HFFc6 (cell line): ENCODE data around the gene TAX1BP1. TPM values are rescaled to one million over a fixed set of nuclear protein-coding genes. Genes with fewer than 3 reads are reported as not detected.
A peak's percentile ranks its signal among the peaks of the same experiment; 100 is the strongest.
"Not testable (repeated sequence)": the region's sequence is repeated elsewhere in the genome, so short reads cannot be mapped to it uniquely, and the experiment has no call there.

ENCODE experiments used
- DNase-seq: peaks from one replicate; pipeline ENCODE4 v3.0.0-alpha.2; 2018
- H3K27ac Mint-ChIP-seq: 2 replicates; pipeline ENCODE4 v1.8.0; 2020; ENCODE audit warnings: mild to moderate bottlenecking, mixed read lengths
- H3K27me3 Mint-ChIP-seq: 2 replicates; pipeline ENCODE4 v1.8.0; 2021; ENCODE audit warnings: mild to moderate bottlenecking, moderate library complexity, mixed read lengths; ENCODE audit not compliant: insufficient read depth
- H3K36me3 Mint-ChIP-seq: 2 replicates; pipeline ENCODE4 v1.8.0; 2021; ENCODE audit warnings: low read depth, mixed read lengths
- H3K4me1 Mint-ChIP-seq: 2 replicates; pipeline ENCODE4 v1.8.0; 2020; ENCODE audit warnings: low read depth, mixed read lengths
- H3K4me3 Mint-ChIP-seq: 2 replicates; pipeline ENCODE4 v1.8.0; 2020; ENCODE audit warnings: mild to moderate bottlenecking, moderate library complexity, mixed read lengths
- H3K9me3 Mint-ChIP-seq: 2 replicates; pipeline ENCODE4 v1.8.0; 2020; ENCODE audit warnings: mild to moderate bottlenecking, mixed read lengths
- total RNA-seq, 6 experiments: library from RNA; stranded (reverse); fragmentation: NEBNext Ultra II Directional; extraction: Animal tissue kit (Norgen Biotek cat#: 25700); gene quantifications; 2 replicates in 1 of 6; 3 replicates in 5 of 6; pipeline ENCODE4 v1.2.3, GENCODE V29; 2021
- TF ChIP-seq, protein P1 (sequence below): fragments of 200-600 bp; sonication (generic); IDR thresholded peaks from 2 replicates; pipeline ENCODE4 v1.5.0; 2021; ENCODE audit warnings: antibody characterized with exemption, mild to moderate bottlenecking

Gene TAX1BP1
- total RNA-seq, 6 experiments from 2014 or later, result 106 to 138 (median 120) TPM

DNA sequence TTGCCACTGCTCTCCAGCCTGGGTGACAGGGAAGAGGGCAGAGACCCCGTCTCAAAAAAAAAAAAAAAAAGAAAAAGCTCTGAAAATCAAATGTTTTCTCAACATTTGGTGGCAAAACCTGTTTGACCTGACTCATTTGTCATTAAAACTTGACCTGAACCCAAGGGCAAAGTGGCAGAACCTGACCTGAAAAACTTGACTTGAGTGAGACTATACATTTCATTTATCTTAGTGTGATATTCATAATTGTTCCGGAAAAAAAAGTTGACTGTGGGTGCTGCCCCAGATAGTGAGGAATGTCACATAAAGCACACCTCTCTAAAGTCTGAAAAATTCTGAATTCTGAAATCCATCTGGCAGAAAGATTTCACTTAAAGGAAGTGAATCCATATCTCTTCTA, 2.3 kb upstream of the TAX1BP1 start:
- DNase-seq, result no peak
- Mint-ChIP-seq H3K4me3 (no peak overlapping the region), H3K27ac (no peak overlapping the region), H3K36me3 (peaks cover 17% of the 10 kb centered on the region), H3K9me3 (no peaks in the 10 kb centered on the region), H3K27me3 (peaks cover 2% of the 10 kb centered on the region; the same call in 1 of the 2 replicates), H3K4me1 (peaks cover 46% of the 10 kb centered on the region)
- TF ChIP-seq, protein P1, sequence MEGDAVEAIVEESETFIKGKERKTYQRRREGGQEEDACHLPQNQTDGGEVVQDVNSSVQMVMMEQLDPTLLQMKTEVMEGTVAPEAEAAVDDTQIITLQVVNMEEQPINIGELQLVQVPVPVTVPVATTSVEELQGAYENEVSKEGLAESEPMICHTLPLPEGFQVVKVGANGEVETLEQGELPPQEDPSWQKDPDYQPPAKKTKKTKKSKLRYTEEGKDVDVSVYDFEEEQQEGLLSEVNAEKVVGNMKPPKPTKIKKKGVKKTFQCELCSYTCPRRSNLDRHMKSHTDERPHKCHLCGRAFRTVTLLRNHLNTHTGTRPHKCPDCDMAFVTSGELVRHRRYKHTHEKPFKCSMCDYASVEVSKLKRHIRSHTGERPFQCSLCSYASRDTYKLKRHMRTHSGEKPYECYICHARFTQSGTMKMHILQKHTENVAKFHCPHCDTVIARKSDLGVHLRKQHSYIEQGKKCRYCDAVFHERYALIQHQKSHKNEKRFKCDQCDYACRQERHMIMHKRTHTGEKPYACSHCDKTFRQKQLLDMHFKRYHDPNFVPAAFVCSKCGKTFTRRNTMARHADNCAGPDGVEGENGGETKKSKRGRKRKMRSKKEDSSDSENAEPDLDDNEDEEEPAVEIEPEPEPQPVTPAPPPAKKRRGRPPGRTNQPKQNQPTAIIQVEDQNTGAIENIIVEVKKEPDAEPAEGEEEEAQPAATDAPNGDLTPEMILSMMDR, result no peak

DNA sequence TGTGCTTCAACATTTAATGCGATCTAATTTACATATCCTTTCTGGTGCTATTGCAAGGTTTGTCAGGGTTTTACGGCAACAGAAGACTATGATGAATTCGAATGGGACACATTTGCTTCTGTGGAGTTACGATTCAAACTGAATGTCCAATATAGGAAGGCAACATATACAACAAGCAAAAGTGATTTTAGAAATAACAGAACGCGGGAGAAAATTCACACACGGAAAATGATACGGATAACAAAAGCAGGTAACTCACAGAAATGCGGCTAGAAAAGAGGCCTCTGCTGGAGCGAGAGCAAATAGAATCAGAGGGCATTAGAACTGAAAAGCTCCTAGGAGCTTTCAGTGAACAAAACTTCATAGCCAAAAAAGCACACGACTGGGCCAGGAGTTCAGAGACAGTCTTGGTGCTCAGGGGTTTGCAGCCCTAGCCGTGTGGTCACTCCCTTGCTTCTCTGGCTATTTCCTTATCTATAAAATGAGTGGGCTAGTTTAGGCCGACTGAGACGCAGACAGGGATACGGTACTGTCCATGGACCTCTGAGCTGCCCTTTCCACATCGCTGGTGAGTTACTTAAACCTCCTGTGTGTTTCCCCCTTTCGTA, 557 bp upstream of the TAX1BP1 start:
- DNase-seq, result no peak
- TF ChIP-seq, protein P1, result no peak
- peaks cover 17% of the 10 kb centered on the region for H3K36me3 Mint-ChIP-seq
- H3K27ac Mint-ChIP-seq, result peak overlapping the region; percentile 91
- H3K4me1 Mint-ChIP-seq, result peaks cover 54% of the 10 kb centered on the region
- H3K4me3 Mint-ChIP-seq, result peak overlapping the region; percentile 90
- peaks cover 2% of the 10 kb centered on the region; the same call in 1 of the 2 replicates for H3K27me3 Mint-ChIP-seq
- H3K9me3 Mint-ChIP-seq, result no peaks in the 10 kb centered on the region

DNA sequence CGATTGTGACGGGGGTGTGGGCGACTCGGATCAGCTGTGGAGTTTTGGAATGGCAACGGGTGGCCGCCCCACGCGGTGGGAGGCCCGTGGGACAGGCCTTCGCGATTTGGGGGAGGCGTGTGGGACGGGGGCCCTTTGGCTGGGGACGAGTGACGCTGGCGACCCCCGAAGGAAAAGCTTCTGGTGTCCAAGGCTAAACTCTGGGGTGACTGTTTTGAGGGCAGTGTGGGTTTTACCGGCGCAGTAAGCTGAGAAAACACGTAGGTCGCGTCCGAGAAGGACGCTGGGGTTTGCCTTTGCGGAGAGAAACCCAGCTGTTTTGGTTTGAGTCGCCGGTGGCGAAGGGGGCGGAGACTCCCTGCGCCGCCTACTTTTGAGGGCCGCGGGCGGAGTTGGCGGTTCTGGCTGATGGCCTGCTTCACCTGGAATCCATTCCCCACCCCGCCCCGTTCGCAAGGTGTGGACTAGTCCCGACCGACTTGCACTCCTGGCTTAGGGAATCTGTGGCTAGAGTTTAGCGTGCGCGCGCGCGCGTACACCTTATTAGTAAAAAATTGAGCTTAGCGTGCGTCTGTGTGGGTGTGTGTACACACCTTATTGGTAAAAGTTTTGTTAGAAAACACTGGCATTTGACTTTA, 606 bp downstream of the TAX1BP1 start:
- Mint-ChIP-seq H3K9me3 (no peaks in the 10 kb centered on the region), H3K4me1 (peaks cover 54% of the 10 kb centered on the region), H3K4me3 (peak overlapping the region; percentile 90), H3K27me3 (peaks cover 2% of the 10 kb centered on the region; the same call in 1 of the 2 replicates), H3K27ac (peak overlapping the region; percentile 91), H3K36me3 (peaks cover 17% of the 10 kb centered on the region)
- TF ChIP-seq, protein P1, result no peak
- peak; percentile 56 for DNase-seq

DNA sequence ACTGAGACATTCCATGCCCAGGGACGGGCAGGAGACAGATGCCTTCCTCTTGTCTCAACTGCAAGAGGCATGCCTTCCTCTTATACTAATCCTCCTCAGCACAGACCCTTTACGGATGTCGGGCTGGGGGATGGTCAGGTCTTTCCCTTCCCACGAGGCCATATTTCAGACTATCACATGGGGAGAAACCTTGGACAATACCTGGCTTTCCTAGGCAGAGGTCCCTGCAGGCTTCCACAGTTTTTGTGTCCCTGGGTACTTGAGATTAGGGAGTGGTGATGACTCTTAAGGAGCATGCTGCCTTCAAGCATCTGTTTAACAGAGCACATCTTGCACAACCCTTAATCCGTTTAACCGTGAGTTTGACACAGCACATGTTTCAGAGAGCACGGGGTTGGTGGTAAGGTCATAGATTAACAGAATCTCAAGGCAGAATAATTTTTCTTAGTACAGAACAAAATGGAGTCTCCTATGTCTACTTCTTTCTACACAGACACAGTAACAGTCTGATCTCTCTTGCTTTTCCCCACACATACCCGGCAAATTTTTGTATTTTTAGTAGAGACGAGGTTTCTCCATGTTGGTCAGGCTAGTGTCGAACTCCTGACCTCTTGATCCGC, 2.2 kb downstream of the TAX1BP1 start:
- peak; percentile 28 for DNase-seq
- H3K4me1 Mint-ChIP-seq, result peaks cover 63% of the 10 kb centered on the region
- peak overlapping the region; percentile 59 for H3K27ac Mint-ChIP-seq
- H3K4me3 Mint-ChIP-seq, result peak overlapping the region; percentile 90
- H3K9me3 Mint-ChIP-seq, H3K27me3 Mint-ChIP-seq: not testable (repeated sequence)
- H3K36me3 Mint-ChIP-seq, result peaks cover 17% of the 10 kb centered on the region

DNA sequence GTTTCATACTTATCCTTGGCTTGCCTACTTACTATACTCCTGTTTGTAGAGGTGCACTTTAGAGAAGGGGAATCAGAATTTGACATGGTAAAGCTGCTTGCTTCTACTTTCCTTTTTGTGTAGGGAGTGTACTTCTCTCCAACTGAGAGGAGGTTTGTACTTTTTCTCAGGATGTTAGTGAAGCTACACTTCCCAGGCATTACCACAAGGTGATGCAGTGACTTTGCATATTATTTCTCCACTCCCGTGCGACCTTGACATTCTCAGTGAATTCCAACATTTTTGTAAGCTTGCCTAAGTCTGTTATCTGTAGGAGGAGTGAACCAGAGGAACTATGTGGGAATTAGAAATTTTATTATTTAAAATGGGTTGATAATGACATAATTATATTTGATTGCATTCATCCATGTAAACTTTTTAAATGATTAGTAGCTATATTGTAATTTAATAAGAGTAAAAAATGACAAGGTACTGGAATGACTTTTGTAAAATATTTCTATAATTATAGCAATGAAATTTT, 5.2 kb downstream of the TAX1BP1 start:
- H3K36me3 Mint-ChIP-seq, result peaks cover 20% of the 10 kb centered on the region
- H3K4me1 Mint-ChIP-seq, result peaks cover 77% of the 10 kb centered on the region
- peak; percentile 77 for DNase-seq

More for the DNA sequence above, 5.2 kb downstream of the TAX1BP1 start:
- Mint-ChIP-seq H3K9me3 (no peaks in the 10 kb centered on the region), H3K27ac (peak overlapping the region; percentile 83), H3K4me3 (peak overlapping the region; percentile 73), H3K27me3 (peaks cover 2% of the 10 kb centered on the region; the same call in 1 of the 2 replicates)
- TF ChIP-seq, protein P1, result peak; percentile 86
